Raji (cell line): ENCODE data around the gene ECEL1.

Source experiments
- POLR2A ChIP-seq: IDR thresholded peaks from 2 replicates; pipeline ENCODE4 v1.6.1; 2011; ENCODE audit warnings: low read depth, low read length, control low read depth; ENCODE audit not compliant: insufficient read depth

The ECEL1 gene

GRCh38 chr2:232432598-232433184 is 54.9 kb downstream of the ECEL1 start:
- no peak for TF ChIP-seq POLR2A

DNA sequence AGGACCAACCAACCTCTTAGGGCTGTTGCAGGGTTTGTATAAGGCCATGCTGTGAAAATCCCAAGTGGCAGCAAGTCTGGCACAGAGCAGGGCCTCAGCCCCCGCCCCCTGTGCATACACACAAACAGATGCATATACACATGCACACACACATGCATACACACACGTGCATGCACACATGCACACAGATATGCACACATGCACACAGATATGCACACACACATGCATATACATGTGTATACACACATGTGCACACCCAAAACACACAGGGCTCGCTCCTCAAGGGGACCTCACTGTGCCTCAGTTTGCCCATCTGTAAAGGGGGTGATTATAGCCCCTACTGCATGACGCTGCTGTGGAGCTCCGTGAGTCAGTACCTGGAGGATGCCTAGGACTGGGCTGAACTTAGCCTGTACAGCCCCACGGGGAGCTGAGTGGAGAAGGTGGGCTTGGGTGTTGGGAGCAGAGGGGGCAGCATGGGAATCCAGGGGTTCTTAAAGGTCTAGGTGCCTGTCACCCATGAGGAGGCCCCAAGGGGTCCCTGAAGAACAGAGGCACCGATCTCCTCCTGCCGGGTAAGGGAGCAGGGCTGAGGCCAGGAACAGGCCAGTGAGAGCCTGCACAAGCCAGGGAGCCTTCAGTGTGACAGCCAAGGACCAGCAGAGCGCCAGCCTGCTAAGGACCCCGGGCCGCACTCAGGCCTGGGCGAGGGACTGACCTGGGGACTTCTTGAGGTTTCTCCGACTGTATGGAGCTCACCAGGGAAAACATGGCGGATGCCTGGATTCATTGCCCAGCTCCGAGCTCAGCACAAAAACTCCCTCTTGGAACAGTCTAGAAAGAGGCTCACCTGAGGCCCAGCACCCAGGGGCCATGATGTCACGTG is 55.7 kb downstream of the ECEL1 start:
- TF ChIP-seq POLR2A = no peak
